Lung (tissue), 12 donors: ENCODE results near the gene LTBP2. TPM values are rescaled to one million over a fixed set of nuclear protein-coding genes. Genes with fewer than 3 reads are reported as not detected.
A peak's percentile ranks its signal among the peaks of the same experiment; 100 is the strongest.

Experiments
- ATAC-seq: fragments of 200-7000 bp; cut with Tn5 transposase; one replicate; pipeline ENCODE4 v1.9.1; 2020; ENCODE audit warnings: moderate number of reproducible peaks; ENCODE audit not compliant: insufficient read depth, low FRiP score
- DNase-seq, 3 donors: peaks; one replicate each; pipeline ENCODE4 v3.0.0-alpha.2; 2013 to 2017
- H3K27ac ChIP-seq, 2 donors: one replicate each; pipeline ENCODE4 v1.5.1; 2013; ENCODE audit warnings: mild to moderate bottlenecking in 2 of 2, moderate library complexity in 2 of 2, control low read depth in 1 of 2, inconsistent platforms in 1 of 2, low read depth in 1 of 2, low read length in 1 of 2
- H3K27me3 ChIP-seq, 3 donors: one replicate each; pipeline ENCODE4 v1.5.1; 2013; ENCODE audit warnings: low read length in 2 of 3; ENCODE audit not compliant: control insufficient read depth in 3 of 3, insufficient read depth in 3 of 3
- H3K36me3 ChIP-seq, 4 donors: one replicate each; pipeline ENCODE4 v1.5.1; 2013; ENCODE audit warnings: low read length in 4 of 4, mild to moderate bottlenecking in 1 of 4, moderate library complexity in 1 of 4; ENCODE audit not compliant: control insufficient read depth in 4 of 4, insufficient read depth in 4 of 4
- H3K4me1 ChIP-seq, 5 donors: one replicate each; pipeline ENCODE4 v1.5.1; 2013; ENCODE audit warnings: low read length in 5 of 5, mild to moderate bottlenecking in 2 of 5, moderate library complexity in 1 of 5; ENCODE audit not compliant: control insufficient read depth in 5 of 5, insufficient read depth in 5 of 5
- H3K4me3 ChIP-seq: one replicate; pipeline ENCODE4 v1.5.1; 2013; ENCODE audit warnings: mild to moderate bottlenecking, control low read depth, moderate library complexity
- H3K9ac ChIP-seq, 2 donors: one replicate each; pipeline ENCODE4 v1.5.1; 2013; ENCODE audit warnings: low read length in 2 of 2, control low read depth in 1 of 2; ENCODE audit not compliant: insufficient read depth in 1 of 2
- H3K9me3 ChIP-seq, 4 donors: one replicate each; pipeline ENCODE4 v1.5.1; 2013; ENCODE audit warnings: low read length in 3 of 4, mild to moderate bottlenecking in 1 of 4, moderate library complexity in 1 of 4; ENCODE audit not compliant: control insufficient read depth in 4 of 4, insufficient read depth in 3 of 4
- CTCF ChIP-seq: IDR thresholded peaks from 2 replicates; pipeline ENCODE4 v1.5.1; 2012; ENCODE audit warnings: mild to moderate bottlenecking; ENCODE audit errors: control extremely low read depth, extremely low read depth
- WGBS, 2 donors: extraction: QIAGEN DNeasy Blood & Tissue Kit; methylation state at CpG; one replicate each; pipeline ENCODE4 v1.1.7; 2013; 5-methylcytosine and 5-hydroxymethylcytosine counted together
- polyA plus RNA-seq, 2 donors: library from polyadenylated mRNA; stranded (reverse); fragments of 200-250 nt; gene quantifications; one replicate each; pipeline ENCODE4 v1.2.1, GENCODE V29; 2013
- total RNA-seq, 2 donors: library from RNA; depleted of rRNA in 1 of 2; stranded (reverse); fragments of >200 nt in 1 of 2; gene quantifications; one replicate each; pipeline ENCODE4 v1.2.1, GENCODE V29; 2014 to 2021
- donor health status: control.
- donor health status: control.
- donor health status: Bipolar disorder and iron deficiency.
- donor health status: healthy.
- donor health status: DM: yes; HTN: yes; CAD: no.

LTBP2 gene
- total and polyA plus RNA-seq, 4 donors, result 13.2 to 78.4 (median 25.8) TPM

- Histone ChIP-seq H3K4me3 (no peak overlapping the region), H3K9me3 (no peaks in the 10 kb centered on the region), H3K27me3 (no peaks in the 10 kb centered on the region), H3K36me3 (no peaks in the 10 kb centered on the region), H3K4me1 (peaks cover 20 to 72% (median 43%) of the 10 kb centered on the region in 5 donors), H3K27ac (peak overlapping the region in 1 of 2 donors; percentile 63), H3K9ac (no peak overlapping the region)
- WGBS, 2 donors, result 71 to 85% methylated on average over 12 of the region's 12 CpGs
- peak; percentile 76 to 90 (median 86) for DNase-seq
- ATAC-seq, result no peak
- no peak for TF ChIP-seq CTCF
These were observed 15.1 kb downstream of the LTBP2 start for GRCh38 chr14:74596741-74597450.

- Histone ChIP-seq H3K27me3 (no peaks in the 10 kb centered on the region), H3K27ac (peak overlapping the region; percentile 41 to 80), H3K36me3 (no peaks in the 10 kb centered on the region), H3K9me3 (no peaks in the 10 kb centered on the region), H3K4me3 (no peak overlapping the region), H3K9ac (no peak overlapping the region), H3K4me1 (peaks cover 28 to 79% (median 44%) of the 10 kb centered on the region in 5 donors)
- TF ChIP-seq CTCF, result no peak
- peak; percentile 50 for ATAC-seq
- peak; percentile 63 to 77 (median 65) for DNase-seq
- WGBS, 2 donors, result 65 to 78% methylated on average over 15 of the region's 15 CpGs
These were observed 16.9 kb downstream of the LTBP2 start for GRCh38 chr14:74595006-74595735.

- H3K4me1 ChIP-seq, result peaks cover 28 to 73% (median 40%) of the 10 kb centered on the region in 5 donors
- H3K9ac ChIP-seq, result no peak overlapping the region
- no peaks in the 10 kb centered on the region for H3K27me3 ChIP-seq
- H3K4me3 ChIP-seq, result no peak overlapping the region
- TF ChIP-seq CTCF, result no peak
- H3K36me3 ChIP-seq, result no peaks in the 10 kb centered on the region
- H3K27ac ChIP-seq, result peak overlapping the region; percentile 34 to 80
- DNase-seq (no peak), ATAC-seq (no peak)
- H3K9me3 ChIP-seq, result no peaks in the 10 kb centered on the region
- 76 to 85% methylated on average over 5 of the region's 5 CpGs for WGBS, 2 donors
These were observed 17.4 kb downstream of the LTBP2 start for GRCh38 chr14:74594606-74595005.
